ENCODE results near the gene DNAJB1.

Gene DNAJB1

GRCh38 chr19:14467391-14467790 lies 50.8 kb downstream of the DNAJB1 start:
- Histone ChIP-seq H3K79me2 (ENCODE audit: control insufficient read depth, low read length) (no peaks in the 10 kb centered on the region), H4K20me1 (ENCODE audit: control insufficient read depth, insufficient read depth, low read depth, low read length) (no peaks in the 10 kb centered on the region), H3K27me3 (ENCODE audit: control insufficient read depth, low read length) (no peaks in the 10 kb centered on the region), H3K9me3 (ENCODE audit: control insufficient read depth, insufficient read depth, low read length) (no peaks in the 10 kb centered on the region), H3K36me3 (ENCODE audit: control insufficient read depth, low read length) (peaks cover 55% of the 10 kb centered on the region), H3K4me3 (ENCODE audit: low read length) (no peak overlapping the region), H3K4me1 (ENCODE audit: control insufficient read depth, low read length) (peaks cover 2% of the 10 kb centered on the region), H3K4me2 (ENCODE audit: low read length) (no peak overlapping the region), H3F3A (ENCODE audit: control insufficient read depth, insufficient read depth) (0 out of 2 replicates have a peak, but pooled peaks cover 3% of the 10 kb centered on the region), H3K27ac (ENCODE audit: low read depth, low read length) (no peak overlapping the region), H3K9me2 (replicated peaks; ENCODE audit: control insufficient read depth, low read length) (no peaks in the 10 kb centered on the region)
- TF ChIP-seq EZH2phosphoT487 (IDR thresholded peaks at IDR 0.05; ENCODE audit: borderline replicate concordance, low read length), result no peak
- no peak for TF ChIP-seq CTCF (IDR thresholded peaks at IDR 0.05; ENCODE audit: low read depth, low read length, poor library complexity, severe bottlenecking)

All from DOHH2 (cell line).